KMS-11 (cell line): ENCODE data around the gene CRYBG1.

Experiments used
- H2AFZ ChIP-seq: fragments of 200-600 bp; sonication (generic); 2 replicates; pipeline ENCODE4 v1.6.1; 2016; ENCODE audit warnings: antibody characterized with exemption, mixed run types, low read depth
- H3K27ac ChIP-seq: fragments of 200-600 bp; sonication (generic); 2 replicates; pipeline ENCODE4 v1.6.1; 2016; ENCODE audit warnings: mild to moderate bottlenecking, mixed run types
- H3K27me3 ChIP-seq: fragments of 200-600 bp; sonication (generic); 2 replicates; pipeline ENCODE4 v1.6.1; 2017; ENCODE audit warnings: mild to moderate bottlenecking, low read depth, mixed run types, moderate library complexity; ENCODE audit not compliant: insufficient read depth
- H3K36me3 ChIP-seq: fragments of 200-600 bp; sonication (generic); 2 replicates; pipeline ENCODE4 v1.6.1; 2017; ENCODE audit warnings: mild to moderate bottlenecking, mixed run types; ENCODE audit not compliant: insufficient read depth
- H3K4me1 ChIP-seq: fragments of 200-600 bp; sonication (generic); 2 replicates; pipeline ENCODE4 v1.6.1; 2016; ENCODE audit warnings: mild to moderate bottlenecking, low read depth, mixed run types; ENCODE audit not compliant: poor library complexity, severe bottlenecking
- H3K4me2 ChIP-seq: fragments of 200-600 bp; sonication (generic); 2 replicates; pipeline ENCODE4 v1.7.0; 2016; ENCODE audit warnings: mild to moderate bottlenecking, mixed run types
- H3K4me3 ChIP-seq: fragments of 200-600 bp; sonication (generic); IDR thresholded peaks from 2 replicates; pipeline ENCODE4 v1.6.1; 2017; ENCODE audit warnings: low read depth, low read length, mixed read lengths; ENCODE audit not compliant: insufficient read depth
- H3K79me2 ChIP-seq: fragments of 200-600 bp; sonication (generic); 2 replicates; pipeline ENCODE4 v1.6.1; 2016; ENCODE audit warnings: low read depth, mixed run types; ENCODE audit not compliant: insufficient read depth
- H3K9ac ChIP-seq: fragments of 200-600 bp; sonication (generic); 2 replicates; pipeline ENCODE4 v1.6.1; 2016; ENCODE audit warnings: mild to moderate bottlenecking, mixed run types
- H4K20me1 ChIP-seq: fragments of 200-600 bp; sonication (generic); 2 replicates; pipeline ENCODE4 v1.6.1; 2016; ENCODE audit warnings: mild to moderate bottlenecking, mixed run types; ENCODE audit not compliant: insufficient read depth
- CTCF ChIP-seq: fragments of 200-600 bp; sonication (generic); conservative IDR thresholded peaks from 2 replicates; pipeline ENCODE4 v1.6.1; 2017; ENCODE audit warnings: low read depth, mild to moderate bottlenecking, antibody characterized with exemption, low read length, moderate library complexity, mixed read lengths

Gene CRYBG1

GRCh38 chr6:106448000-106448426, 87.5 kb downstream of the CRYBG1 start:
- H3K4me1 ChIP-seq, result no peaks in the 10 kb centered on the region
- no peaks in the 10 kb centered on the region for H3K27me3 ChIP-seq
- H3K36me3 ChIP-seq, result no peaks in the 10 kb centered on the region
- H4K20me1 ChIP-seq, result no peaks in the 10 kb centered on the region
- no peak overlapping the region for H3K9ac ChIP-seq
- no peak overlapping the region for H3K4me3 ChIP-seq
- no peaks in the 10 kb centered on the region for H3K79me2 ChIP-seq
- no peak for TF ChIP-seq CTCF
- no peak overlapping the region for H3K27ac ChIP-seq
- no peak overlapping the region for H3K4me2 ChIP-seq
- no peak overlapping the region for H2AFZ ChIP-seq

- no peak overlapping the region for H3K27ac ChIP-seq
- H3K4me3 ChIP-seq, result no peak overlapping the region
- no peaks in the 10 kb centered on the region for H3K27me3 ChIP-seq
- no peak overlapping the region for H2AFZ ChIP-seq
- no peak overlapping the region for H3K9ac ChIP-seq
- TF ChIP-seq CTCF, result no peak
- no peaks in the 10 kb centered on the region for H3K36me3 ChIP-seq
- H3K4me2 ChIP-seq, result no peak overlapping the region
- no peaks in the 10 kb centered on the region for H4K20me1 ChIP-seq
- H3K79me2 ChIP-seq, result no peaks in the 10 kb centered on the region
- no peaks in the 10 kb centered on the region for H3K4me1 ChIP-seq
Measured at GRCh38 chr6:106450653-106451052, 90.1 kb downstream of the CRYBG1 start.

- Histone ChIP-seq H2AFZ (no peak overlapping the region), H3K4me2 (no peak overlapping the region), H3K79me2 (no peaks in the 10 kb centered on the region)
Measured at GRCh38 chr6:106451439-106451838, 90.9 kb downstream of the CRYBG1 start.

GRCh38 chr6:106452628-106453027, 92.1 kb downstream of the CRYBG1 start:
- no peak for TF ChIP-seq CTCF
- Histone ChIP-seq H3K36me3 (no peaks in the 10 kb centered on the region), H3K27me3 (no peaks in the 10 kb centered on the region), H3K4me1 (no peaks in the 10 kb centered on the region), H3K27ac (no peak overlapping the region), H3K4me2 (no peak overlapping the region), H2AFZ (no peak overlapping the region), H3K4me3 (no peak overlapping the region), H3K79me2 (no peaks in the 10 kb centered on the region), H3K9ac (no peak overlapping the region), H4K20me1 (no peaks in the 10 kb centered on the region)

More at GRCh38 chr6:106451439-106451838, 90.9 kb downstream of the CRYBG1 start:
- H3K9ac ChIP-seq, result no peak overlapping the region
- H3K4me3 ChIP-seq, result no peak overlapping the region
- no peaks in the 10 kb centered on the region for H3K27me3 ChIP-seq
- no peaks in the 10 kb centered on the region for H4K20me1 ChIP-seq
- no peaks in the 10 kb centered on the region for H3K4me1 ChIP-seq
- no peak for TF ChIP-seq CTCF
- no peak overlapping the region for H3K27ac ChIP-seq
- no peaks in the 10 kb centered on the region for H3K36me3 ChIP-seq
